GM18508 (cell line): ENCODE measurements around the gene PRKG2.

ENCODE experiments used
- ATAC-seq: cut with Tn5 transposase; IDR thresholded peaks from one replicate; pipeline ENCODE4 v1.9.1; 2021; ENCODE audit warnings: moderate number of reproducible peaks; ENCODE audit not compliant: insufficient read depth, unreplicated experiment

PRKG2 gene

GRCh38 chr4:81049330-81049729 is 165.7 kb downstream of the PRKG2 start:
- ATAC-seq: no peak

GRCh38 chr4:81042578-81043365 is 172.2 kb downstream of the PRKG2 start:
- ATAC-seq: no peak

- ATAC-seq: no peak
Observed at GRCh38 chr4:81040012-81040659, 174.9 kb downstream of the PRKG2 start.

- ATAC-seq: no peak
Observed at GRCh38 chr4:81039351-81039972, 175.6 kb downstream of the PRKG2 start.

- ATAC-seq: no peak
Observed at GRCh38 chr4:81038636-81039350, 176.2 kb downstream of the PRKG2 start.
